Type B pancreatic cell (in vitro differentiated cells): ENCODE data around the gene SEL1L3. TPM values are rescaled to one million over a fixed set of nuclear protein-coding genes. Genes with fewer than 3 reads are reported as not detected.

Experiments
- DNase-seq: peaks from one replicate; pipeline ENCODE4 v3.0.0; 2021; ENCODE audit warnings: mixed read lengths; ENCODE audit not compliant: unreplicated experiment; ENCODE audit errors: extremely low spot score
- H3K27ac Mint-ChIP-seq: 2 replicates; pipeline ENCODE4 v1.8.0; 2021; ENCODE audit warnings: mild to moderate bottlenecking, mixed read lengths
- H3K27me3 Mint-ChIP-seq: 2 replicates; pipeline ENCODE4 v1.8.0; 2021; ENCODE audit warnings: mixed read lengths
- H3K36me3 Mint-ChIP-seq: 2 replicates; pipeline ENCODE4 v1.8.0; 2021; ENCODE audit warnings: mixed read lengths
- H3K4me1 Mint-ChIP-seq: one replicate; pipeline ENCODE4 v1.8.0; 2021; ENCODE audit warnings: mixed read lengths; ENCODE audit not compliant: unreplicated experiment
- H3K4me3 Mint-ChIP-seq: 2 replicates; pipeline ENCODE4 v1.8.0; 2021; ENCODE audit warnings: mild to moderate bottlenecking, mixed read lengths
- H3K9me3 Mint-ChIP-seq: 2 replicates; pipeline ENCODE4 v1.8.0; 2021; ENCODE audit warnings: mixed read lengths
- total RNA-seq: library from RNA; stranded (reverse); gene quantifications from 2 replicates; pipeline ENCODE4 v1.2.1, GENCODE V29; 2021; ENCODE audit warnings: low replicate concordance
- TF ChIP-seq, protein P1 (sequence below): fragments of 200-600 bp; sonication (generic); conservative IDR thresholded peaks from 2 replicates; pipeline ENCODE4 v1.5.0; 2021; ENCODE audit warnings: antibody characterized with exemption, mild to moderate bottlenecking

Gene SEL1L3
- total RNA-seq, 1 donor from 2014 or later = 28.2 TPM

- DNase-seq = no peak
- TF ChIP-seq, protein P1, sequence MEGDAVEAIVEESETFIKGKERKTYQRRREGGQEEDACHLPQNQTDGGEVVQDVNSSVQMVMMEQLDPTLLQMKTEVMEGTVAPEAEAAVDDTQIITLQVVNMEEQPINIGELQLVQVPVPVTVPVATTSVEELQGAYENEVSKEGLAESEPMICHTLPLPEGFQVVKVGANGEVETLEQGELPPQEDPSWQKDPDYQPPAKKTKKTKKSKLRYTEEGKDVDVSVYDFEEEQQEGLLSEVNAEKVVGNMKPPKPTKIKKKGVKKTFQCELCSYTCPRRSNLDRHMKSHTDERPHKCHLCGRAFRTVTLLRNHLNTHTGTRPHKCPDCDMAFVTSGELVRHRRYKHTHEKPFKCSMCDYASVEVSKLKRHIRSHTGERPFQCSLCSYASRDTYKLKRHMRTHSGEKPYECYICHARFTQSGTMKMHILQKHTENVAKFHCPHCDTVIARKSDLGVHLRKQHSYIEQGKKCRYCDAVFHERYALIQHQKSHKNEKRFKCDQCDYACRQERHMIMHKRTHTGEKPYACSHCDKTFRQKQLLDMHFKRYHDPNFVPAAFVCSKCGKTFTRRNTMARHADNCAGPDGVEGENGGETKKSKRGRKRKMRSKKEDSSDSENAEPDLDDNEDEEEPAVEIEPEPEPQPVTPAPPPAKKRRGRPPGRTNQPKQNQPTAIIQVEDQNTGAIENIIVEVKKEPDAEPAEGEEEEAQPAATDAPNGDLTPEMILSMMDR = no peak
- H3K4me3 Mint-ChIP-seq = no peak overlapping the region
- no peak overlapping the region for H3K27ac Mint-ChIP-seq
- H3K27me3 Mint-ChIP-seq = no peaks in the 10 kb centered on the region
- no peaks in the 10 kb centered on the region for H3K9me3 Mint-ChIP-seq
- peaks cover 8% of the 10 kb centered on the region for H3K36me3 Mint-ChIP-seq
- H3K4me1 Mint-ChIP-seq = peaks cover 10% of the 10 kb centered on the region
Observed at GRCh38 chr4:25830548-25830947, 32.2 kb downstream of the SEL1L3 start.

DNA sequence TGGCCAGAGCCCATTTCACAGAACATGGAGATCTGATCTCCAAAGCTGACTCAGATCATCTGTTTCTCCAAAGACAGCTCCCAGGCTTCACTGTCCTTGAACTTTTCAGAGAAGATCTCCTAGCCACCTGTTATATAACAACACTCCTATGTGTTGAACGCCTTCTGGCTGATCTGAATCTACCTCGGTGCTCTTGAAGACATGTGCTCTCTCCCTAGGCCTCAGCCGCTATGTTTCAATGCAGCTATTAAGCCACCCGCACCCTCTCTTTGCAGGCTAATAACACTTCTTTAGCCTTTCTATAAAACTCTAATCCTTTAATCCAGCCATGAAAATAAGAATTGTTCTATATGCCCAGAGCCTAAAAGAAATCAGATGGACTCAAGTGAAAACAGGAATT is 34.9 kb downstream of the SEL1L3 start:
- no peak for DNase-seq
- no peaks in the 10 kb centered on the region for H3K9me3 Mint-ChIP-seq
- TF ChIP-seq, protein P1 = no peak
- peaks cover 4% of the 10 kb centered on the region for H3K4me1 Mint-ChIP-seq
- H3K4me3 Mint-ChIP-seq = no peak overlapping the region
- no peaks in the 10 kb centered on the region for H3K27me3 Mint-ChIP-seq
- no peak overlapping the region for H3K27ac Mint-ChIP-seq
- peaks cover 6% of the 10 kb centered on the region for H3K36me3 Mint-ChIP-seq

DNA sequence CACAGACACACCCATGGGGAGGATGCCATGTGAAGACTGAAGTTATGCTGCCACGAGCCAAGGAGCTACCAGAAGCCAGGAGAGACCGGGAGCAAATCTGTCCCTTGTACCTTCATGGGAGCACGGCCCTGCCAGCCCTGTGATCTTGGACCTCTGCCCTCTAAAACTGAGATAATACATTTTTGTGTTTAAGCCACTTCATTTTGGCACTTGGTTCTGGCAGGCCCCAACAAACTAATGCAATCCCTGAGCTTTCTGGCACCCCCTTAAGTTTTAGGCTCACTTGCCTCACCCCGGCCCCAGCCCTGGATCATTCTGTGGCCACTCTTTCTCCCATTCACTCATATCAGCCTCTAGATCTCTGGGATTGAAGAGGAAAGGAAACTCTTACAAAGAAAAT is 35.4 kb downstream of the SEL1L3 start:
- no peaks in the 10 kb centered on the region for H3K9me3 Mint-ChIP-seq
- H3K36me3 Mint-ChIP-seq = peaks cover 5% of the 10 kb centered on the region
- H3K27ac Mint-ChIP-seq = no peak overlapping the region
- TF ChIP-seq, protein P1 = no peak
- H3K27me3 Mint-ChIP-seq = no peaks in the 10 kb centered on the region
- peaks cover 4% of the 10 kb centered on the region for H3K4me1 Mint-ChIP-seq
- no peak for DNase-seq
- no peak overlapping the region for H3K4me3 Mint-ChIP-seq

DNA sequence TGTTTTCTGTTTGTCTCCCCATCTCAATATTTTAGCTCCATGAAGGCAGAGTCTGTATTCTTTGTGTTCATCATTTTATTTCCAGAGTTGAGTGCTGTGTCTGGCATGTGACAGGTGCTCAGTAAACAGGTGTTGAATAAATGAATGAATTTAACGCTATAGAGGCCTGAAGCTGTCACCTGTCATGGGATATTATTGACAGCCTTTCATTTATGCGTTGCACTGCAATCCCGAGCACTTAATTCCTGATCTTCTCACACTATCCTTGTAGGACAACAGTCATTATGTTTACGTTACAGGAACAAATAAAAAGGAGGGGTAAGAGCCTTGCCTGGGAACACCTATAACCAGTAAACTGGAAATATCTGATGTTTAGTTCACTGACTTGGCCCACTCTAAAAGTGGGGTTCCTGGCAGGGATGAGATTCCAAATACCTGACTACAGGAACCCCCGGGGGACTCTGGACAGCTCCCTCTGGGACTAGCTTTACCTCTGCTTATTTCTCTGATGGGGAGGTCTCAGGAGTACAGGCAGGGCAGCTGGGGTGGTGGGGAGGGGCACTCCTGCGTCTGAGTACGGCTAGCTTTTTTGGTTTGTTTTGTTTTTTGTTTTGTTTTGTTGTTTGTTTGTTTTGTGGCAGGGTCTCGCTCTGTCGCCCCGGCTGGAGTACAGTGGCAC is 36.6 kb downstream of the SEL1L3 start:
- H3K4me1 Mint-ChIP-seq = peaks cover 4% of the 10 kb centered on the region
- H3K27ac Mint-ChIP-seq = no peak overlapping the region
- H3K27me3 Mint-ChIP-seq = no peaks in the 10 kb centered on the region
- no peaks in the 10 kb centered on the region for H3K9me3 Mint-ChIP-seq
- DNase-seq = no peak
- TF ChIP-seq, protein P1 = no peak
- H3K36me3 Mint-ChIP-seq = peaks cover 5% of the 10 kb centered on the region
- no peak overlapping the region for H3K4me3 Mint-ChIP-seq

GRCh38 chr4:25823632-25824031 is 39.2 kb downstream of the SEL1L3 start:
- TF ChIP-seq, protein P1 = no peak
- no peaks in the 10 kb centered on the region for H3K27me3 Mint-ChIP-seq
- H3K27ac Mint-ChIP-seq = no peak overlapping the region
- peaks cover 4% of the 10 kb centered on the region for H3K4me1 Mint-ChIP-seq
- H3K36me3 Mint-ChIP-seq = peaks cover 11% of the 10 kb centered on the region
- no peak for DNase-seq
- H3K4me3 Mint-ChIP-seq = no peak overlapping the region
- no peaks in the 10 kb centered on the region for H3K9me3 Mint-ChIP-seq
